Kidney (tissue), 14 donors: ENCODE data around the gene DEDD2. TPM values are rescaled to one million over a fixed set of nuclear protein-coding genes. Genes with fewer than 3 reads are reported as not detected.

Experiments
- DNase-seq, 5 donors: peaks; one replicate each; pipeline ENCODE4 v3.0.0-alpha.2; 2013 to 2020
- FAIRE-seq: peaks from 2 replicates; lab custom pipeline; 2012; peaks lifted over from hg19 to GRCh38; lab: Jason Lieb, UNC
- H3K27ac ChIP-seq, 2 donors: one replicate each; pipeline ENCODE4 v1.7.0; 2013; ENCODE audit warnings: low read depth in 2 of 2, low read length in 2 of 2, inconsistent platforms in 1 of 2
- H3K27me3 ChIP-seq: one replicate; pipeline ENCODE4 v1.7.1; 2013; ENCODE audit warnings: low read length, inconsistent platforms; ENCODE audit not compliant: control insufficient read depth, insufficient read depth
- H3K36me3 ChIP-seq, 3 donors: one replicate each; pipeline versions ENCODE4 v1.7.0 to v1.7.1; 2013; ENCODE audit warnings: low read length in 3 of 3, control low read depth in 1 of 3, inconsistent platforms in 1 of 3; ENCODE audit not compliant: insufficient read depth in 3 of 3, control insufficient read depth in 2 of 3
- H3K4me1 ChIP-seq, 3 donors: one replicate each; pipeline versions ENCODE4 v1.7.0 to v1.7.1; 2013; ENCODE audit warnings: low read length in 3 of 3, inconsistent platforms in 1 of 3, low read depth in 1 of 3; ENCODE audit not compliant: control insufficient read depth in 2 of 3, insufficient read depth in 2 of 3
- H3K4me3 ChIP-seq, 3 donors: one replicate each; pipeline versions ENCODE4 v1.7.0 to v1.8.1; 2013; ENCODE audit warnings: low read length in 3 of 3, control low read depth in 1 of 3, inconsistent platforms in 1 of 3
- H3K9ac ChIP-seq, 3 donors: one replicate each; pipeline versions ENCODE4 v1.7.0 to v1.7.1; 2013; ENCODE audit warnings: low read length in 3 of 3, control low read depth in 1 of 3, inconsistent platforms in 1 of 3
- H3K9me3 ChIP-seq, 3 donors: one replicate each; pipeline versions ENCODE4 v1.7.0 to v1.7.1; 2013; ENCODE audit warnings: low read length in 3 of 3, control low read depth in 1 of 3, inconsistent platforms in 1 of 3; ENCODE audit not compliant: control insufficient read depth in 2 of 3, insufficient read depth in 1 of 3
- intact Hi-C: fragments of 100-400 bp; cut with DNase I; formaldehyde crosslinking; loops from one replicate; pipeline ENCODE4 v1.11.1; 2022
- polyA plus RNA-seq: library from polyadenylated mRNA; stranded (reverse); fragments of 350-450 nt; fragmentation: Illumina TruSeq; extraction: RNeasy Lipid Tissue Mini Kit (QIAGEN cat#74804); gene quantifications from one replicate; pipeline ENCODE4 v1.2.3, GENCODE V29; 2014; ENCODE audit warnings: low read depth, low replicate concordance; ENCODE audit not compliant: insufficient read depth
- total RNA-seq: library from RNA; stranded (reverse); fragmentation: NEBNext Ultra II Directional; extraction: Animal tissue kit (Norgen Biotek cat#: 25700); gene quantifications from one replicate; pipeline ENCODE4 v1.2.1, GENCODE V29; 2021
- TF ChIP-seq, protein P1 (sequence below): IDR thresholded peaks from 3 replicates; pipeline ENCODE4 v1.5.1; 2012; ENCODE audit warnings: mild to moderate bottlenecking, moderate library complexity, borderline replicate concordance; ENCODE audit not compliant: insufficient read depth; ENCODE audit errors: extremely low read depth
- donor health status: control.
- donor health status: control.
- donor health status: control.
- donor health status: control.
- donor health status: control.
- donor health status: DM: yes; HTN: yes; CAD: no.
- donor health status: Normal renal cell carcinoma (clear cell type).

The DEDD2 gene
- total and polyA plus RNA-seq, 2 donors from 2014 or later: 26.1 to 36.3 TPM

DNA sequence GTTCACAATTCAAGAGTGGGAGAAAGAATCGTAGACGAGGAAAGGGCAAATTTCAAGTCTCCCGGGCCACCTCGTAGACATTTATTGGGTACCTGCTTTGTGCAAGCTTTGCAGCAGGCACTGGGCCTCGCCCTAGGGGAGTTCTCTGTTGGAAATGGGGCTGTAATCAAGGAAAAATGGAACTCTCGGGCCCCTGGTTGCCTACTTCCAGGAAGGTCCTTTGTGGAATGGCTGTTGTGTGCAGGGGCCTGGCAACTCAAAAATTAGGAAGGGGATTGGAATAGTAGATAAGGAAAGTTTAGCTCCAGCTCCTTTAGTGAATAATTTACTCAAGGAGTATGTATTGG is 3.2 kb upstream of the DEDD2 start:
- DNase-seq (no peak), FAIRE-seq (no peak)
- Histone ChIP-seq H3K36me3 (peaks cover 0 to 12% (median 5%) of the 10 kb centered on the region in 3 donors), H3K4me1 (peaks cover 3 to 21% (median 11%) of the 10 kb centered on the region in 3 donors), H3K4me3 (peak overlapping the region; percentile 71 to 81 (median 75)), H3K9ac (peak overlapping the region in 2 of 3 donors; percentile 58 to 81), H3K27me3 (no peaks in the 10 kb centered on the region), H3K9me3 (no peaks in the 10 kb centered on the region), H3K27ac (no peak overlapping the region)
- intact Hi-C loops: no loop called here
- TF ChIP-seq, protein P1, sequence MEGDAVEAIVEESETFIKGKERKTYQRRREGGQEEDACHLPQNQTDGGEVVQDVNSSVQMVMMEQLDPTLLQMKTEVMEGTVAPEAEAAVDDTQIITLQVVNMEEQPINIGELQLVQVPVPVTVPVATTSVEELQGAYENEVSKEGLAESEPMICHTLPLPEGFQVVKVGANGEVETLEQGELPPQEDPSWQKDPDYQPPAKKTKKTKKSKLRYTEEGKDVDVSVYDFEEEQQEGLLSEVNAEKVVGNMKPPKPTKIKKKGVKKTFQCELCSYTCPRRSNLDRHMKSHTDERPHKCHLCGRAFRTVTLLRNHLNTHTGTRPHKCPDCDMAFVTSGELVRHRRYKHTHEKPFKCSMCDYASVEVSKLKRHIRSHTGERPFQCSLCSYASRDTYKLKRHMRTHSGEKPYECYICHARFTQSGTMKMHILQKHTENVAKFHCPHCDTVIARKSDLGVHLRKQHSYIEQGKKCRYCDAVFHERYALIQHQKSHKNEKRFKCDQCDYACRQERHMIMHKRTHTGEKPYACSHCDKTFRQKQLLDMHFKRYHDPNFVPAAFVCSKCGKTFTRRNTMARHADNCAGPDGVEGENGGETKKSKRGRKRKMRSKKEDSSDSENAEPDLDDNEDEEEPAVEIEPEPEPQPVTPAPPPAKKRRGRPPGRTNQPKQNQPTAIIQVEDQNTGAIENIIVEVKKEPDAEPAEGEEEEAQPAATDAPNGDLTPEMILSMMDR: no peak

DNA sequence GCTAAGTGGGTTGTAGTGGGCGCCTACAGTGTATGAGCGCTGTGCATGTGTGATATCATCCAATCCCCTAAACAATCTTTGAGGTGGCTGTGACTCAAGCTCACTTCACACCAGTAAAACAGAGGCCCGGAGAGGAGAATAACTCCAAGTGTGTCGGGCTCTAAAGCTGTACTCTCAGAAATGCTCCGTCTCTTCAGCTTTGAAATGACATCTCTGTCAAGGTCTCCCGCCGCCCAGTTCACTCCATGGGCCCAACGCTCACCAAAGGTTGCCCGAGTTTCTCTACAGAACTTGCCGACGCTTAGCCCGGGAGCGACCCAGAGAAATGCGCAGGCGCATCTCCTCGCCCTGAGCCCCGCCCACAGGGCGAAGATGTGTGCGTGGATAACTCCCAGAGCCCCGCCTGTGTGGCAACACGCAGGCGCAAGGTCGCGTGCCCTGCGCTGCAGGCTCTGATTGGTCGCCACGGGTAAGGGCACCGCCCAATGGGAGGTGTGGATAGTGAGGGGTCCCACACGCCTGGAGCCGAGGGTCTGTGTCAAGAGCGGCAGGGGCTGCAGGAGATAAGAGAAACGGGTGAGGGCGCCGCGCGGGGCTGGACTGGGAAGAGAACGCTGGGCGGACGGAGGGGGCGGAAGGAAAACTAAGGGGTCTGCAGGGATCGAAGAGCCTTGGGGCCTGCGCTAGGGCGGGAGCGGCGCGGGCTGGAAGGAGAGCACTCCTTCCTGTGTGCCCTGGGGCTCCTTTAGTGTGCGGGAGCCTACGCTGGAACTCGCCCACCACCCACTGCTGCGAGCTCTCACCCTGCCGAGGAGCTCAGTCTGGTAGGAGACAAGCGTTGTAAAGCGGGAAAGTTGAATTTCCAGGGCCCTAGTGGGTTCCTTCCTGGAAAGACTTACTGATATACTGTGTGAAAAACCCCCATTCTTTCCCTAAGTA is 2.6 kb upstream of the DEDD2 start, which contains the start of gene ZNF526:
TSS of gene ZNF526 (plus strand) at position 501 of the 939 bp plus-strand sequence. CDS start 4,092 bp downstream, outside the sequence.
- peaks cover 0 to 10% (median 5%) of the 10 kb centered on the region in 3 donors for H3K36me3 ChIP-seq
- H3K4me3 ChIP-seq: peak within 1 kb of the TSS; percentile 75 to 81 (median 81)
- intact Hi-C loops: no loop called here
- H3K27ac ChIP-seq: peak within 1 kb of the TSS; percentile 66 to 80
- H3K4me1 ChIP-seq: peaks cover 3 to 27% (median 17%) of the 10 kb centered on the region in 3 donors
- peak; percentile 42 for FAIRE-seq
- peak within 1 kb of the TSS; percentile 68 to 85 (median 81) for H3K9ac ChIP-seq
- DNase-seq: peak; percentile 99
- H3K27me3 ChIP-seq: no peaks in the 10 kb centered on the region
- TF ChIP-seq, protein P1: no peak
- H3K9me3 ChIP-seq: no peaks in the 10 kb centered on the region

DNA sequence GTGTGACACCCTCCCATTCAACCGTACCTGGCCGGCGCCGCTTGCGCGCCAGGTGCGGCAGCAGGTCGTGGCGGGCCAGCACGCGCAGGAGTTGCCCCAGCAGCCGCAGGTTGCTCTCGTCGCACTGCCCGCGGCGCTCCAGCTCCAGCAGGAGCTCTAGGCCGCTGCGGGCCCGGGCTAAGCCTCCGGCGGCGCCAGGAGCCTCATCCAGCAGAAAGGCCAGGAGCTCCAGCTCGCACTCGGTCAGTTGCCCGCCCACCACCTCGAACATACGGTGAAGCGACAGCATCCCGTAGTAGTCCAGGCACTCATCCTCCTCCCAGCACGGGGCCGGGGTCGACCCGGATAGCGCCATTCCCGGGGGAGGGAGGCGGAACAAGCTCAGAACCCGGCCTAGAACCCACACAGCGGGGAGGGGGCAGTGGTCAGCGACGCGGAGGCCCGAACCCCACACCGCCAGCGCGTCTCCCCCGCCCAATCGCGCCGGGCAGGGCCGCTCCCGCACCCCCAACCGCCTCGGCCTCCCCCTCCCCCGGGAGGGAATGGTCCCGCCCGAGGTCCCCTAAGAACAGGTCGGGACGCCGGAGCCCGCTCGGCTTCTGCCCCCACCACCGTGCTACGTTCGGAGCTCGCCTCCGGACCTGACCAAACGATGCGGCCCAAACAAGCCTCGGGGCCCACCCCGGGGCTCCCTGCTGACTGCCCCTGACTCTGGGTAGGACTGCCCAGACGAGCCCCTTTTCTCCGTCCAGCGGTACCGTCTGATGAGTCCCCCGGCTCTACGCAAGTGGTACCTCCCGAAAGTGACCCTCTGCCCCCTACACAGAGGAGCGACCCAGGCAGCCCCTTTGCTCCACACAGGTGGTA is 591 bp downstream of the DEDD2 start:
- Histone ChIP-seq H3K4me1 (peaks cover 3 to 28% (median 19%) of the 10 kb centered on the region in 3 donors), H3K36me3 (peaks cover 0 to 18% (median 11%) of the 10 kb centered on the region in 3 donors), H3K9ac (peak overlapping the region; percentile 52 to 93 (median 62)), H3K27ac (peak overlapping the region; percentile 96), H3K4me3 (peak overlapping the region; percentile 85 to 91 (median 86)), H3K27me3 (no peaks in the 10 kb centered on the region), H3K9me3 (no peaks in the 10 kb centered on the region)
- intact Hi-C loops: no loop called here
- TF ChIP-seq, protein P1: no peak
- peak in 4 of 5 donors; percentile 43 to 88 (median 52) for DNase-seq
- FAIRE-seq: no peak
